ENCODE data around the gene UBTFL1. TPM values are rescaled to one million over a fixed set of nuclear protein-coding genes. Genes with fewer than 3 reads are reported as not detected.
A peak's percentile ranks its signal among the peaks of the same experiment; 100 is the strongest.
"Not testable (repeated sequence)": the region's sequence is repeated elsewhere in the genome, so short reads cannot be mapped to it uniquely, and the experiment has no call there.

Gene UBTFL1, protein sequence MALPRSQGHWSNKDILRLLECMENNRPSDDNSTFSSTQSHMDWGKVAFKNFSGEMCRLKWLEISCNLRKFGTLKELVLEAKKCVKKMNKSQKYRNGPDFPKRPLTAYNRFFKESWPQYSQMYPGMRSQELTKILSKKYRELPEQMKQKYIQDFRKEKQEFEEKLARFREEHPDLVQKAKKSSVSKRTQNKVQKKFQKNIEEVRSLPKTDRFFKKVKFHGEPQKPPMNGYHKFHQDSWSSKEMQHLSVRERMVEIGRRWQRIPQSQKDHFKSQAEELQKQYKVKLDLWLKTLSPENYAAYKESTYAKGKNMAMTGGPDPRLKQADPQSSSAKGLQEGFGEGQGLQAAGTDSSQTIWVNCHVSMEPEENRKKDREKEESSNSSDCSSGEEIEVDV
- not detected for total RNA-seq
- long read RNA-seq, result 0 reads

GRCh38 chr11:90085650-90086049, at the start of gene UBTFL1:
TSS of gene UBTFL1 (plus strand) at chr11:90085950. CDS start at chr11:90085950, 0 bp downstream.
- ATAC-seq; H3K9me3 ChIP-seq; H3K4me1 ChIP-seq; H3K27ac ChIP-seq; H3K27me3 ChIP-seq; DNase-seq; intact Hi-C loops (cut with DNase I); H3K36me3 ChIP-seq; H3K4me3 ChIP-seq: not testable (repeated sequence)

- H3K36me3 ChIP-seq; H3K27ac ChIP-seq; H3K9me3 ChIP-seq; H3K4me1 ChIP-seq; H3K4me3 ChIP-seq; ATAC-seq; intact Hi-C loops (cut with DNase I); H3K27me3 ChIP-seq: not testable (repeated sequence)
- peak; percentile 26 for DNase-seq
These were observed 34.0 kb upstream of the UBTFL1 start for GRCh38 chr11:90051591-90052209.

DNA sequence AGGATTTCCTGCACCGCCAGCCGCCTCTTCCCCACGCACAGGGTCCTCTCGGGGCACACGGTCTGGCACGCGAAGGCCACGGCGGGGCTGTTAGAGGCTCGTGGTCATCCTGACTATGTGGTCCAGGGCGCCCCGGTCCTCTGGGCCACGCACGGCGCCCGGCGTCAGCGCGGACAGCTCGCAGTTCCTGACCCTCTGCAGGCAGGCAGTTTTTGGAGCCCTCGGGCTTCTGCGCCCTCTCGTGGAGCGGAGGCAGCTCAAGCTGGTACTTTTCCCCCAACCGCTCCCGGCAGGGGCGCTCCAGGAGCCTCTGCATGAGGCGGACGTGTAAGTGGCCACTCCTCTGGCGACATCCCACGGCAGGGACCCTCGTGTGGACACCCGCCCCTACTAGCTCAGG, 33.4 kb upstream of the UBTFL1 start:
- H3K36me3 ChIP-seq; H3K9me3 ChIP-seq; H3K4me3 ChIP-seq; intact Hi-C loops (cut with DNase I); H3K27me3 ChIP-seq; DNase-seq; H3K4me1 ChIP-seq; ATAC-seq; H3K27ac ChIP-seq: not testable (repeated sequence)

DNA sequence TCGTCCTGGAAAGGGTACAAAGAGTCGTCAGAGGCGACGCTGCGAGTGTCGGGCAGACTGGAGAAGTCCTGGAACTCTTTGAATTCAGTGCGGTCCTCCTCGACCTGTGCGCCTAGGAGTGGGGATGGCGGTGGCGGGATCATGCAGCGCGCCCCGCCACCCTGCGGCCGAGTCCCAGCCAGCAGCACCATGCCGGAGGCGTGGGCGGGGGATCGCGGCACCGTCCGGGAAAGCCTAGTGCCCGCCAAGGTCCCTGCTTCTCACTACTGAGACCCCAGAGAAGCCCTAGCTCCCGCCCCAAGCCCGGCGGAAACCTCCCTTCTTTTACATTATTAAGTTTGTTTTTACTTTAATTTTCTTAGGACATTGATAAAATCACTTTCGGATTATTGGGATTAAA, 32.2 kb upstream of the UBTFL1 start:
- H3K27ac ChIP-seq; intact Hi-C loops (cut with DNase I); ATAC-seq; H3K9me3 ChIP-seq; H3K4me1 ChIP-seq; H3K4me3 ChIP-seq; H3K36me3 ChIP-seq; H3K27me3 ChIP-seq; DNase-seq: not testable (repeated sequence)

- H3K27ac ChIP-seq; H3K4me3 ChIP-seq; ATAC-seq; H3K4me1 ChIP-seq; H3K27me3 ChIP-seq; intact Hi-C loops (cut with DNase I); DNase-seq; H3K36me3 ChIP-seq; H3K9me3 ChIP-seq: not testable (repeated sequence)
These were observed 3.0 kb downstream of the UBTFL1 start for GRCh38 chr11:90088731-90089130.

DNA sequence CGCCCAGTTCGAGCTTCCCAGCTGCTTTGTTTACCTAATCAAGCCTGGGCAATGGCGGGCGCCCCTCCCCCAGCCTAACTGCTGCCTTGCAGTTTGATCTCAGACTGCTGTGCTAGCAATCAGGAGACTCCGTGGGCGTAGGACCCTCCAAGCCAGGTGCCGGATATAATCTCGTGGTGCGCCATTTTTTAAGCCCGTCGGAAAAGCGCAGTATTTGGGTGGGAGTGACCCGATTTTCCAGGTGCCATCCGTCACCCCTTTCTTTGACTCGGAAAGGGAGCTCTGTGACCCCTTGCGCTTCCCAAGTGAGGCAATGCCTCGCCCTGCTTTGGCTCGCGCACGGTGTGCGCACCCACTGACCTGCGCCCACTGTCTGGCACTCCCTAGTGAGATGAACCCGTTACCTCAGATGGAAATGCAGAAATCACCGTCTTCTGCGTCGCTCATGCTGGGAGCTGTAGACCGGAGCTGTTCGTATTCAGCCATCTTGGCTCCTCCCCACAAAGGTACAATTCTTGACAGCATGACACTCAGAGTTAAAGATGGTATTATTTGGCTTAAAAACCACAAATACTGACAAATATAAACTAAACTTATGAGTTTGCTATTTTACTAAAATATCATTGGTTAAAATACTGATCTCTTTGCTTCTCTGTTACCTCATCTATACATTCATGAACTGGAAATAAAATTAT, 9.6 kb downstream of the UBTFL1 start:
- H3K4me3 ChIP-seq; H3K27ac ChIP-seq; DNase-seq; H3K36me3 ChIP-seq; ATAC-seq; H3K9me3 ChIP-seq; H3K27me3 ChIP-seq; intact Hi-C loops (cut with DNase I); H3K4me1 ChIP-seq: not testable (repeated sequence)

- H3K9me3 ChIP-seq; H3K4me3 ChIP-seq; H3K27ac ChIP-seq; DNase-seq; H3K27me3 ChIP-seq; ATAC-seq; H3K36me3 ChIP-seq; H3K4me1 ChIP-seq; intact Hi-C loops (cut with DNase I): not testable (repeated sequence)
These were observed 12.5 kb downstream of the UBTFL1 start for GRCh38 chr11:90098261-90098660.

- intact Hi-C loops (cut with DNase I), result no loop called here
- DNase-seq (no peak), ATAC-seq (no peak)
- H3K36me3 ChIP-seq, result no peaks in the 10 kb centered on the region
- no peak overlapping the region for H3K27ac ChIP-seq
- no peaks in the 10 kb centered on the region for H3K9me3 ChIP-seq
- H3K27me3 ChIP-seq, result no peaks in the 10 kb centered on the region
- H3K4me3 ChIP-seq, result no peak overlapping the region
- H3K4me1 ChIP-seq, result no peaks in the 10 kb centered on the region
- TF ChIP-seq, protein P1, sequence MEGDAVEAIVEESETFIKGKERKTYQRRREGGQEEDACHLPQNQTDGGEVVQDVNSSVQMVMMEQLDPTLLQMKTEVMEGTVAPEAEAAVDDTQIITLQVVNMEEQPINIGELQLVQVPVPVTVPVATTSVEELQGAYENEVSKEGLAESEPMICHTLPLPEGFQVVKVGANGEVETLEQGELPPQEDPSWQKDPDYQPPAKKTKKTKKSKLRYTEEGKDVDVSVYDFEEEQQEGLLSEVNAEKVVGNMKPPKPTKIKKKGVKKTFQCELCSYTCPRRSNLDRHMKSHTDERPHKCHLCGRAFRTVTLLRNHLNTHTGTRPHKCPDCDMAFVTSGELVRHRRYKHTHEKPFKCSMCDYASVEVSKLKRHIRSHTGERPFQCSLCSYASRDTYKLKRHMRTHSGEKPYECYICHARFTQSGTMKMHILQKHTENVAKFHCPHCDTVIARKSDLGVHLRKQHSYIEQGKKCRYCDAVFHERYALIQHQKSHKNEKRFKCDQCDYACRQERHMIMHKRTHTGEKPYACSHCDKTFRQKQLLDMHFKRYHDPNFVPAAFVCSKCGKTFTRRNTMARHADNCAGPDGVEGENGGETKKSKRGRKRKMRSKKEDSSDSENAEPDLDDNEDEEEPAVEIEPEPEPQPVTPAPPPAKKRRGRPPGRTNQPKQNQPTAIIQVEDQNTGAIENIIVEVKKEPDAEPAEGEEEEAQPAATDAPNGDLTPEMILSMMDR (IDR thresholded peaks at IDR 0.05), result no peak
These were observed 14.7 kb downstream of the UBTFL1 start for GRCh38 chr11:90100431-90100830.

DNA sequence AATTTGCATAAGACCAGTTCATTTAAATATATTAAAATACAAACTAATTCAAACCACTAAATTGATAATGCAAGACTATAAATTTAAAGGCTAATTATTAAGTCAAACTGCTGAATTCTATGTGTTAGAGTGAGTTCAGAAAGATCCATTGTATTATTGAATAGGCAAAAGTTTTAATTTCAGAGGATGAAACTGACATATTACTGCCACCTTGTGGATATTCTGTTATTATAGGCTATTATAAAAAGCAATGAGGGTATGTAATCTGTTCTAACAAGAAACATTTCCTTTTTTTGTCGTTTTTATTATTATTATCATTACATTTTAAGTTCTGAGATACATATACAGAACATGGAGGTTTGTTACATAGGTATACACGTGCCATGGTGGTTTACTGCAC, 27.8 kb downstream of the UBTFL1 start:
- Histone ChIP-seq H3K27ac (no peak overlapping the region), H3K27me3 (no peaks in the 10 kb centered on the region), H3K4me1 (no peaks in the 10 kb centered on the region), H3K9me3 (no peaks in the 10 kb centered on the region), H3K36me3 (no peaks in the 10 kb centered on the region), H3K4me3 (no peak overlapping the region)
- intact Hi-C loops (cut with DNase I), result no loop called here
- no peak for ATAC-seq
- no peak for DNase-seq
- TF ChIP-seq, protein P1 (IDR thresholded peaks at IDR 0.05), result peak; percentile 52

All from upper lobe of right lung (tissue), 1 donor.